ENCODE results near the gene PTPRR.

DNA sequence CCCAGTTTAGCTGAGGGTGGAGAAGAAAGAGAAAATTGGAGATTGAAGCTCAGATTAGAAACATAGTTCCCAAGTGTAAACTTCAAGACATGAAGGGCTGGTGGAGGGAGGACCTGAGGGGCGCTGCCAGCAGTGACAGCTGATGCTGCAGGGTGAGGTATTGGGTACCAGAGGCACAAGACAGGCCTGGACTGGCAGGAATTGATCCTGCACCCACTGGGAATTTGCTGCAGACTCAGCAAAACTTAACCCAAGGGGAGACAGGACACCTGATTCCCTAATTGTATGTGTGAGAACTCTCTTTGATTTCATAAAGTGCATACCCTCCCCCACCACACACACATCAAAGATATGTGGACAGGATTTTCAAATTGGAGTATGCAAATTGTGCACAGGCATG lies 11.6 kb downstream of the PTPRR start:
- TF ChIP-seq, protein P1, sequence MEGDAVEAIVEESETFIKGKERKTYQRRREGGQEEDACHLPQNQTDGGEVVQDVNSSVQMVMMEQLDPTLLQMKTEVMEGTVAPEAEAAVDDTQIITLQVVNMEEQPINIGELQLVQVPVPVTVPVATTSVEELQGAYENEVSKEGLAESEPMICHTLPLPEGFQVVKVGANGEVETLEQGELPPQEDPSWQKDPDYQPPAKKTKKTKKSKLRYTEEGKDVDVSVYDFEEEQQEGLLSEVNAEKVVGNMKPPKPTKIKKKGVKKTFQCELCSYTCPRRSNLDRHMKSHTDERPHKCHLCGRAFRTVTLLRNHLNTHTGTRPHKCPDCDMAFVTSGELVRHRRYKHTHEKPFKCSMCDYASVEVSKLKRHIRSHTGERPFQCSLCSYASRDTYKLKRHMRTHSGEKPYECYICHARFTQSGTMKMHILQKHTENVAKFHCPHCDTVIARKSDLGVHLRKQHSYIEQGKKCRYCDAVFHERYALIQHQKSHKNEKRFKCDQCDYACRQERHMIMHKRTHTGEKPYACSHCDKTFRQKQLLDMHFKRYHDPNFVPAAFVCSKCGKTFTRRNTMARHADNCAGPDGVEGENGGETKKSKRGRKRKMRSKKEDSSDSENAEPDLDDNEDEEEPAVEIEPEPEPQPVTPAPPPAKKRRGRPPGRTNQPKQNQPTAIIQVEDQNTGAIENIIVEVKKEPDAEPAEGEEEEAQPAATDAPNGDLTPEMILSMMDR (IDR thresholded peaks at IDR 0.05; ENCODE audit: extremely low read depth in 1 of 2, insufficient read depth in 1 of 2, low read depth in 1 of 2, low read length in 2 of 2), result no peak
- TF ChIP-seq POLR2AphosphoS5 (IDR thresholded peaks at IDR 0.05; ENCODE audit: insufficient read depth, low read depth, low read length) (no peak), POLR2A (IDR thresholded peaks at IDR 0.05; ENCODE audit: low read depth, low read length) (no peak), EZH2 (IDR thresholded peaks at IDR 0.05; ENCODE audit: borderline replicate concordance, low read depth, low read length, severe bottlenecking) (no peak), FOS (IDR thresholded peaks at IDR 0.05; ENCODE audit: borderline replicate concordance, insufficient read depth, low read length) (no peak)
- TF ChIP-seq, protein P2, sequence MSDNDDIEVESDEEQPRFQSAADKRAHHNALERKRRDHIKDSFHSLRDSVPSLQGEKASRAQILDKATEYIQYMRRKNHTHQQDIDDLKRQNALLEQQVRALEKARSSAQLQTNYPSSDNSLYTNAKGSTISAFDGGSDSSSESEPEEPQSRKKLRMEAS (IDR thresholded peaks at IDR 0.05; ENCODE audit: insufficient read depth, insufficient read length), result no peak
